GM21515 (cell line): ENCODE measurements around the gene PTPRD.

Experiments used
- ATAC-seq: cut with Tn5 transposase; IDR thresholded peaks from one replicate; pipeline ENCODE4 v1.9.1; 2021; ENCODE audit not compliant: unreplicated experiment

The PTPRD gene

DNA sequence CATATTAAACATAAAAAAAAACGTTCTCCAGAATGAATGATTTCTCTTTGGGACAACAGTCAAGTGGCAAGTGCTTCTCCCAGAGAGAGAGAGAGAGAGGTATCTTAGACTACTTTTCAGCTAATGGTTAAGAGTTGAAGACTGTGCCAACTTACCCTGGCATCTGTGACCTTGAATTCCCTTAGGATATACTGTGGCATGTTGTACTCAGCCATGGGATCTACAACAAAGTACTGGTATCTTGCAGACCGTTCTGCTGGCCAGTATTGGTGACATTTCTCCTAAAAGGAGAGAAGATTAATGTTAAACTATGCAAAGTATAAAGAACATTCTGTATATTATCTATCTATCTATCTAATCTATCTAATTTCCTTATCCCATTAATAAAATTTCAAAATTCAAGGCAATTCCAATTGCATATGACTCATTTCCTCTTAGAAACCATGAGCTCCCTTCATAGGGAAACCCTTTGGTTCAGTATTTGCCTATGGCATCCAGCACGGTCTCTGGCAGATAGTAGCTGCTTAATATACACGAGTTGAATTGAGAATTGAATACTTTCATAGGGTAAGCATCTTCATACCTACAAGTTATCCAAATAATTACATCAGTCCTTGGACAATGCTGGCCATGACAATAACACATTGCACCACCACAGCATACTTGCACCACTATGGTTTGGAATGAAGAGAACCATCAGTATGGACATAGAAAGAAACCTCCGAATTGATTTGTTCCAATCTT lies 2273.9 kb downstream of the PTPRD start:
- no peak for ATAC-seq

- no peak for ATAC-seq
Observed at GRCh38 chr9:8337834-8338766, 2274.7 kb downstream of the PTPRD start.

- ATAC-seq = no peak
Observed at GRCh38 chr9:8332871-8333270, 2279.9 kb downstream of the PTPRD start.

DNA sequence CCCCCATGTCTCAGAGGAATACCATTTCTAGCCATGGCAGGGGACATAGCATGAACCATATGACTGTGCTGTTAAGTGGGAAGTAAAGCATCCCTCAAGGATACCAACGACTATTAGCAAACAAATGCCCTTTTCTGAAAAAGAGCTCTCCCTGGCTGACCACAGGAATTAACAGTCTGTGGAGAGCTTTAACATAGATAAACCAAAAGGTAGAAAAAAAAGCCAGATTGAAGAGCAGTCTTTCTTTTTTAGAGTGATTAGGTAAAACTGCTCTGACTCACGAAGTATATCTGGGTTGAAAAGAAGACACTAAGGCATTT lies 2280.5 kb downstream of the PTPRD start:
- no peak for ATAC-seq

- ATAC-seq = no peak
Observed at GRCh38 chr9:8331507-8332330, 2281.1 kb downstream of the PTPRD start.

DNA sequence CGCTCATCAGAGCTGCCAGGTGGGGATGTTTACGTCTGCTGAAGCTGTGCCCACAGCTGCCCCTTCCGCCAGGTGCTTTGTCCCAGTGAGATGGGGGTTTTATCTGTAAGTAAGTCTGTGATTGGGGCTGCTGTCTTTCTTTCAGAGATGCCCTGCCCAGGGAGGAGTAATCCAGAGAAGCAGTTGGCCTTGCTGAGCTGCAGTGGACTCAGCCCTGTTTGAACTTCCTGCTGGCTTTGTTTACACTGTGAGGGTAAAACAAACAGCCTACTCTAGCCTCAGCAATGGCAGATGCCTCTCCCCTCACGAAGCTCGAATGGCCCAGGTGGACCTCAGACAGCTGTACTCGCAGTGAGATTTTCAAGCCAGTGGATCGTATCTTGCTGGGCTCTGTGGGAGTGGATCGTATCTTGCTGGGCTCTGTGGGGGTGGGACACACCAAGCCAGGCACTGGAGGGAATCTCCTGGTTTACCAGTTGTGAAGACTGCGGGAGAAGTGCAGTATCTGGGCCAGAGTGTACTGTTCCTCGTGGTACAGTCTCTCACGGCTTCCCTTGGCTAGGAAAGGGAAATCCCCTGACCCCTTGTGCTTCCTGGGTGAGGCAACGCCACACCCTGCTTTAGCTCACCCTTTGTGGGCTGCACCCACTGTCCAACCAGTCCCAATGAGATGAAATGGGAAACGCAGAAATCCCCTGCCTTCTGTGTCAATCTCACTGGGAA lies 2283.1 kb downstream of the PTPRD start:
- ATAC-seq = no peak

DNA sequence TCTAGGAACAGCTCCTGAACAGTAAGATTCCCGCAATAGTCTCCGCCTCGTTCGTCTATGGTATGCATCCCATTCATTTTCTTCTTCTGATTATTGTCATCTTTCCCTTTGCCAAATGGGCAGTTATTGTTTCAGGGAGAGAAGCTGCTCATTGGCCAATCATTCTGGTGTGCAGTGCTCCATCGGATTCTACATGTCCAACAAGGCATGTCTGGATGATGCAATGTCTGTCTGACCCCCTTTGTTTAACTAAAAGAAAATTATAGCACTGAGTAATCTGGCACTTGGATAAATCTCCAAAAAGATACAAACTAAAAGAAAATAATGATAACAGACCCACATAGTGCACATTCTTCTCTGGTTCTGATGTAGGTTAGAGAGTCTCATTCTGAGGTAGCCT lies 2297.6 kb downstream of the PTPRD start:
- no peak for ATAC-seq

- ATAC-seq = no peak
Observed at GRCh38 chr9:8309258-8309657, 2303.5 kb downstream of the PTPRD start.

- ATAC-seq = no peak
Observed at GRCh38 chr9:8304720-8305119, 2308.1 kb downstream of the PTPRD start.

GRCh38 chr9:8301296-8301695 lies 2311.5 kb downstream of the PTPRD start:
- no peak for ATAC-seq

DNA sequence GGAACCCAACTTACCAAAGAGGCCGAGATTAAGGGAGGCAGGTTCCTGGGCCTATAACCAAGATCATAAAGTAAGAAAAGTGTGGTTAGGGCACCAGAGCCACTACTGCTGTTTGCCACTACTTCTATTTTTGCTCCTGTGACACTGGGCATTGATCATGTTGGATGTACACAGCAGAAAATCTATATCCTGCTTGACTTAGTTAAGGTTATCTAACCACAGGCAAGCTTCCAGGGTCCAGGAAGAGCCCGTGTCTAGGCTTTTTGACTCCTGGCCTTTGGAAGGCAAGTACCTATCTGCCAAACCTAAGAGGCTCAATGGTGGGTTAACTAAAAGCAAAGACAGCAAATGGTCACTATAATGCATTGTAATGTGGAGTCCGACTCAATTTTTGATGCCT lies 2315.8 kb downstream of the PTPRD start:
- no peak for ATAC-seq

DNA sequence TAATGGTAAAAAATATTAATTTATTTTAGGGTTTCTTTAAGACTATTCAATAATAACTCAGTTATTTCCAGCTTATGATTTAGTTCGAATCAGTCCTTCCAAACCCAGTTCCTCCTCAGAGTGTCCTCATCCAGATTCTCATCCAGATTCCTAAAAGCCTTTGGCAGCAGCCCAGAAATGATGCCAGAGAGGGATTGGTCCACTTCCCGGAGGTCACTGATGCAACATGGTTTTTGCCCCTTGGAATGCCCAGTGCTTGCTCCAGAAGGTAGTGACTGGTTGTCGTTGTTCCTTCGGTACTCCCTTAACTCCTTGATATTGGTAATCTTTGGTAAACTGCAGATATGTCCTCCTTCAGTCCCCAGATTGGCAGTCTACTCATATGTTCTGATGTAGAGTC lies 2320.1 kb downstream of the PTPRD start:
- ATAC-seq = no peak

GRCh38 chr9:8289681-8290080 lies 2323.1 kb downstream of the PTPRD start:
- no peak for ATAC-seq

DNA sequence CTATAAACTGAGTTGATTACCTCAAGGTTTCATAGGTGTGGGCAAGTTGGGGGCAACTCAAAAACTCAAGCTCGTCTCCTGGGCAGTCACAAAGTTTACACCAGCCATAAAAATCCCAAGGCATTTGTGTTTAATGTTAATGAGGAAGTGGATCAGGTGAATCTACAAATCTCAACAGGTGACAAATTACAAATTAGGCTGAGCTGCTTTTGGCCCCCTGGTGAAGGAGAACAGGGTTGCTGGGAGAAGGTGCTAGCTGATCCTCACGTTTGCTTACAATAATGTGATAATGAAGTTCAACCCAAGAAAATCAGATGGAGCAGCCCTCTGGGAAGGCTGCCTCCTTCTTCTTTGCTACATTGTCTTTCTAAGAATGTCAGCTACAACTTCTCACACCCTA lies 2324.8 kb downstream of the PTPRD start:
- ATAC-seq = no peak

GRCh38 chr9:8287501-8287900 lies 2325.3 kb downstream of the PTPRD start:
- ATAC-seq = no peak

GRCh38 chr9:8284884-8285283 lies 2327.9 kb downstream of the PTPRD start:
- ATAC-seq = no peak

- no peak for ATAC-seq
Observed at GRCh38 chr9:8282535-8282934, 2330.3 kb downstream of the PTPRD start.

DNA sequence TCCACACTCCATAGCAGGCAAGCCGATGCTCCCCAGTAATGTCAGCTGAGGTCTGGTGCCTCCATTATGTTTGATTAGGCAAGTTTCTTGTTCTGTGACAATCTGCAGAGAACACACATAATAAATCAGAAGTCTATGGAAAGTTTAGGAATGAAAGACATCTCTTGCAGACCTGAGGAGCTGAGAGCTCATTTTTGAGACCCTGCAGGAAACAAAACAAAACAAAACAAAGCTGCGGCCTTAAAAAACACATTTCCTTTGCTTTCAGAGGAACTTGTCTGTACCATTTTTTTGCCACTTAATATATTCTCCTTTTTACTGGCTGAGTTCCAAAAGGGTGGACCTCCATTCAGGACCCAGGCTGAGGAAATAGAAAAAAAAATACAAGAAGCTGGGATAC lies 2332.0 kb downstream of the PTPRD start:
- no peak for ATAC-seq

- no peak for ATAC-seq
Observed at GRCh38 chr9:8278048-8278447, 2334.8 kb downstream of the PTPRD start.

- ATAC-seq = no peak
Observed at GRCh38 chr9:8270235-8270634, 2342.6 kb downstream of the PTPRD start.

- no peak for ATAC-seq
Observed at GRCh38 chr9:8268881-8269280, 2343.9 kb downstream of the PTPRD start.
